SHP77 treated with DMSO at 0.1 percent for 48 hours (cell line): ENCODE measurements around the gene MRPS2.
A peak's percentile ranks its signal among the peaks of the same experiment; 100 is the strongest.
"Not testable (repeated sequence)": the region's sequence is repeated elsewhere in the genome, so short reads cannot be mapped to it uniquely, and the experiment has no call there.

ENCODE experiments used
- DNase-seq: peaks from one replicate; lab custom pipeline; 2025; lab: John Stamatoyannopoulos, UW

Gene MRPS2

GRCh38 chr9:135500525-135501260 lies at the start of gene MRPS2:
Gene MRPS2, plus strand, starts transcription at chr9:135500682. Its CDS starts 29 bp downstream, at chr9:135500711.
- peak; percentile 59 for DNase-seq

GRCh38 chr9:135450956-135451355 lies 49.5 kb upstream of the MRPS2 start:
- DNase-seq = no peak

- DNase-seq = not testable (repeated sequence)
Measured at GRCh38 chr9:135451909-135452308, 48.6 kb upstream of the MRPS2 start.

GRCh38 chr9:135454737-135455136 lies 45.7 kb upstream of the MRPS2 start:
- DNase-seq = no peak

- no peak for DNase-seq
Measured at GRCh38 chr9:135455401-135456030, 45.0 kb upstream of the MRPS2 start.

GRCh38 chr9:135456436-135457104 lies 43.9 kb upstream of the MRPS2 start:
- no peak for DNase-seq

- DNase-seq = not testable (repeated sequence)
Measured at GRCh38 chr9:135458478-135458877, 42.0 kb upstream of the MRPS2 start.

GRCh38 chr9:135461936-135462335 lies 38.5 kb upstream of the MRPS2 start:
- no peak for DNase-seq

- no peak for DNase-seq
Measured at GRCh38 chr9:135463140-135463539, 37.3 kb upstream of the MRPS2 start.

- DNase-seq = no peak
Measured at GRCh38 chr9:135464181-135464580, 36.3 kb upstream of the MRPS2 start.

- no peak for DNase-seq
Measured at GRCh38 chr9:135468854-135469521, 31.5 kb upstream of the MRPS2 start.

- no peak for DNase-seq
Measured at GRCh38 chr9:135471791-135472640, 28.5 kb upstream of the MRPS2 start.

GRCh38 chr9:135473972-135474543 lies 26.4 kb upstream of the MRPS2 start:
- DNase-seq = no peak

GRCh38 chr9:135474915-135475314 lies 25.6 kb upstream of the MRPS2 start:
- no peak for DNase-seq

GRCh38 chr9:135476561-135477355 lies 23.7 kb upstream of the MRPS2 start:
- no peak for DNase-seq

- DNase-seq = no peak
Measured at GRCh38 chr9:135478191-135478590, 22.3 kb upstream of the MRPS2 start.

- no peak for DNase-seq
Measured at GRCh38 chr9:135478829-135479468, 21.5 kb upstream of the MRPS2 start.

- DNase-seq = no peak
Measured at GRCh38 chr9:135479469-135480052, 20.9 kb upstream of the MRPS2 start, which contains the start of gene PPP1R26. Gene PPP1R26, plus strand, starts transcription at chr9:135479782. Its CDS starts 4,729 bp downstream, at chr9:135484511.
